IMR-90 (cell line): ENCODE results near the gene CWF19L1. TPM values are rescaled to one million over a fixed set of nuclear protein-coding genes. Genes with fewer than 3 reads are reported as not detected.

Source experiments
- ATAC-seq: fragments of 200-7000 bp; cut with Tn5 transposase; 2 replicates; pipeline ENCODE4 v1.9.1; 2020; ENCODE audit warnings: low read depth, mild to moderate bottlenecking, moderate library complexity
- BruUV-seq: library from RNA; stranded (reverse); fragments of 400-500 nt; replicated peaks from 2 replicates; lab custom pipeline; 2021; lab: Mats Ljungman, UMichigan
- CTCF ChIA-PET: fragments of 300-600 bp; formaldehyde crosslinking; extraction: SDS; loops from one replicate; lab custom pipeline; 2021; ENCODE audit warnings: antibody characterized with exemption; lab: Yijun Ruan, JAX
- POLR2A ChIA-PET: fragments of 300-600 bp; sonication (Branson Sonifier 250); formaldehyde crosslinking; loops from one replicate; lab custom pipeline; 2022; ENCODE audit warnings: antibody characterized with exemption; ENCODE audit not compliant: unreplicated experiment; lab: Charles Lee
- DNase-seq: peaks from one replicate; pipeline ENCODE4 v3.0.0; 2013
- H2AFZ ChIP-seq: replicated peaks from 2 replicates; pipeline ENCODE3; 2013; ENCODE audit warnings: low read length, mild to moderate bottlenecking; ENCODE audit not compliant: poor library complexity
- H2AK5ac ChIP-seq: 2 replicates; pipeline ENCODE4 v1.6.1; 2013; ENCODE audit warnings: low read depth, low read length, inconsistent platforms
- H2AK9ac ChIP-seq: replicated peaks from 2 replicates; pipeline ENCODE3; 2013; ENCODE audit warnings: mild to moderate bottlenecking, low read depth, low read length, moderate library complexity; ENCODE audit not compliant: poor library complexity
- H2BK120ac ChIP-seq: 2 replicates; pipeline ENCODE4 v1.6.1; 2013; ENCODE audit warnings: low read depth, low read length, inconsistent platforms
- H2BK15ac ChIP-seq: 3 replicates; pipeline ENCODE4 v1.6.1; 2013; ENCODE audit warnings: low read depth, low read length, inconsistent platforms
- H2BK20ac ChIP-seq: 2 replicates; pipeline ENCODE4 v1.6.1; 2013; ENCODE audit warnings: low read depth, mild to moderate bottlenecking, inconsistent platforms, low read length, moderate library complexity
- H2BK5ac ChIP-seq: 2 replicates; pipeline ENCODE4 v1.6.1; 2013; ENCODE audit warnings: mild to moderate bottlenecking, low read depth, low read length, inconsistent platforms; ENCODE audit not compliant: poor library complexity, severe bottlenecking
- H3K14ac ChIP-seq: replicated peaks from 2 replicates; pipeline ENCODE4 v1.6.1; 2013; ENCODE audit warnings: low read depth, low read length, inconsistent platforms
- H3K18ac ChIP-seq: 2 replicates; pipeline ENCODE4 v1.6.1; 2013; ENCODE audit warnings: low read depth, low read length, control low read depth
- H3K23ac ChIP-seq: 2 replicates; pipeline ENCODE4 v1.6.1; 2013; ENCODE audit warnings: low read depth, low read length, inconsistent platforms
- H3K27ac ChIP-seq: 2 replicates; pipeline ENCODE4 v1.5.1; 2013; ENCODE audit warnings: mild to moderate bottlenecking, control low read depth, low read length; ENCODE audit not compliant: insufficient read depth
- H3K27me3 ChIP-seq: 2 replicates; pipeline ENCODE4 v1.6.1; 2013; ENCODE audit warnings: low read length; ENCODE audit not compliant: control insufficient read depth, insufficient read depth
- H3K36me3 ChIP-seq: 2 replicates; pipeline ENCODE4 v1.6.1; 2013; ENCODE audit warnings: low read length, mixed read lengths; ENCODE audit not compliant: control insufficient read depth, insufficient read depth
- H3K4ac ChIP-seq: 2 replicates; pipeline ENCODE4 v1.6.1; 2013; ENCODE audit warnings: low read depth, low read length, inconsistent platforms
- H3K4me1 ChIP-seq: 2 replicates; pipeline ENCODE4 v1.6.1; 2013; ENCODE audit warnings: low read length, mixed read lengths; ENCODE audit not compliant: control insufficient read depth, insufficient read depth
- H3K4me2 ChIP-seq: 2 replicates; pipeline ENCODE4 v1.6.1; 2013; ENCODE audit warnings: low read depth, mild to moderate bottlenecking, control low read depth, low read length, moderate library complexity
- H3K4me3 ChIP-seq: 2 replicates; pipeline ENCODE4 v1.5.1; 2013; ENCODE audit warnings: low read depth, mild to moderate bottlenecking, control low read depth, low read length, moderate library complexity; ENCODE audit not compliant: insufficient read depth
- H3K56ac ChIP-seq: 2 replicates; pipeline ENCODE4 v1.6.1; 2013; ENCODE audit warnings: low read length, inconsistent platforms; ENCODE audit not compliant: insufficient read depth; ENCODE audit errors: extremely low read depth
- H3K79me1 ChIP-seq, 2 experiments: 2 replicates each; pipeline ENCODE4 v1.6.1; 2013; ENCODE audit warnings: low read length in 2 of 2, inconsistent platforms in 1 of 2, low read depth in 1 of 2
- H3K9ac ChIP-seq: 2 replicates; pipeline ENCODE4 v1.6.1; 2013; ENCODE audit warnings: low read depth, low read length, control low read depth
- H3K9me1 ChIP-seq: 2 replicates; pipeline ENCODE4 v1.6.1; 2013; ENCODE audit warnings: low read length, inconsistent platforms; ENCODE audit not compliant: insufficient read depth
- H3K9me3 ChIP-seq: 2 replicates; pipeline ENCODE4 v1.6.1; 2013; ENCODE audit warnings: low read length; ENCODE audit not compliant: control insufficient read depth, insufficient read depth
- H4K20me1 ChIP-seq: 2 replicates; pipeline ENCODE4 v1.6.1; 2013; ENCODE audit warnings: low read length, inconsistent platforms; ENCODE audit not compliant: insufficient read depth
- H4K5ac ChIP-seq: 2 replicates; pipeline ENCODE4 v1.6.1; 2013; ENCODE audit warnings: mild to moderate bottlenecking, low read depth, low read length, control low read depth
- H4K8ac ChIP-seq, 2 experiments: 2 replicates each; pipeline ENCODE4 v1.6.1; 2013; ENCODE audit warnings: low read depth in 2 of 2, low read length in 2 of 2, control low read depth in 1 of 2, inconsistent platforms in 1 of 2
- H4K91ac ChIP-seq: 2 replicates; pipeline ENCODE4 v1.6.1; 2013; ENCODE audit warnings: low read depth, low read length, inconsistent platforms; ENCODE audit not compliant: insufficient read depth
- BHLHE40 ChIP-seq: fragments of 150-350 bp; IDR thresholded peaks from 2 replicates; pipeline ENCODE4 v1.6.1; 2016; ENCODE audit warnings: mild to moderate bottlenecking, low read depth, low read length
- CHD1 ChIP-seq: IDR thresholded peaks from 2 replicates; pipeline ENCODE4 v1.6.1; 2012; ENCODE audit warnings: low read depth, low read length, improper control_type of control experiment
- CTCF ChIP-seq: conservative IDR thresholded peaks from 2 replicates; pipeline ENCODE4 v1.5.1; 2012; ENCODE audit warnings: mild to moderate bottlenecking, low read depth, low read length, improper control_type of control experiment
- ELK1 ChIP-seq: fragments of 150-350 bp; IDR thresholded peaks from 2 replicates; pipeline ENCODE4 v1.6.1; 2016; ENCODE audit warnings: low read depth, mild to moderate bottlenecking, low read length, moderate library complexity, borderline replicate concordance
- FOS ChIP-seq: fragments of 150-350 bp; IDR thresholded peaks from 2 replicates; pipeline ENCODE4 v1.6.1; 2016; ENCODE audit warnings: low read depth, low read length
- MAFK ChIP-seq: IDR thresholded peaks from 2 replicates; pipeline ENCODE4 v1.6.1; 2012; ENCODE audit warnings: low read depth, low read length, improper control_type of control experiment
- MAZ ChIP-seq: IDR thresholded peaks from 2 replicates; pipeline ENCODE4 v1.6.1; 2012; ENCODE audit warnings: low read depth, mild to moderate bottlenecking, low read length, improper control_type of control experiment, moderate library complexity, borderline replicate concordance
- MXI1 ChIP-seq: IDR thresholded peaks from 2 replicates; pipeline ENCODE4 v1.6.1; 2012; ENCODE audit warnings: low read depth, mild to moderate bottlenecking, low read length, moderate library complexity, borderline replicate concordance
- POLR2A ChIP-seq: IDR thresholded peaks from 2 replicates; pipeline ENCODE4 v1.6.1; 2012; ENCODE audit warnings: mild to moderate bottlenecking, low read depth, low read length
- RAD21 ChIP-seq: IDR thresholded peaks from 2 replicates; pipeline ENCODE4 v1.6.1; 2012; ENCODE audit warnings: low read length, improper control_type of control experiment
- RCOR1 ChIP-seq: IDR thresholded peaks from 2 replicates; pipeline ENCODE4 v1.6.1; 2012; ENCODE audit warnings: mild to moderate bottlenecking, low read length, improper control_type of control experiment; ENCODE audit not compliant: insufficient replicate concordance
- RFX5 ChIP-seq: IDR thresholded peaks from 2 replicates; pipeline ENCODE4 v1.8.0; 2012; ENCODE audit warnings: low read depth, mild to moderate bottlenecking, low read length, moderate library complexity
- SMC3 ChIP-seq: fragments of 150-350 bp; IDR thresholded peaks from 2 replicates; pipeline ENCODE4 v1.6.1; 2016; ENCODE audit warnings: low read depth, mild to moderate bottlenecking, antibody characterized with exemption, low read length, moderate library complexity
- USF2 ChIP-seq: fragments of 150-350 bp; IDR thresholded peaks from 2 replicates; pipeline ENCODE4 v1.6.1; 2017; ENCODE audit warnings: mild to moderate bottlenecking, antibody characterized with exemption, low read length, low read depth
- WGBS, 2 experiments: methylation state at CpG; one replicate each; pipeline versions ENCODE4 v1.1.5 to v1.1.7; 2013; ENCODE audit warnings: missing lambda C conversion rate in 2 of 2; ENCODE audit not compliant: insufficient read length in 1 of 2; ENCODE audit errors: extremely low coverage in 2 of 2; 5-methylcytosine and 5-hydroxymethylcytosine counted together
- dilution Hi-C: fragments of 300-500 bp; cut with HindIII; formaldehyde crosslinking; loops from one replicate; pipeline ENCODE4 v1.14.3; 2018; ENCODE audit warnings: low sequenced_read_pairs; ENCODE audit not compliant: unreplicated experiment
- in situ Hi-C: fragments of 300-500 bp; cut with MboI; formaldehyde crosslinking; loops from 3 replicates; pipeline ENCODE4 v1.14.3; 2019; ENCODE audit warnings: low sequenced_read_pairs, inconsistent platforms, mixed read lengths
- intact Hi-C: fragments of 100-400 bp; cut with micrococcal nuclease; formaldehyde crosslinking; loops from 2 replicates; pipeline ENCODE4 v1.10.0; 2022
- polyA plus RNA-seq, 3 experiments: library from polyadenylated mRNA; depleted of rRNA; stranded (reverse); fragments of >200 nt; gene quantifications; 2 replicates each; pipeline ENCODE4 v1.2.3, GENCODE V29; 2012; ENCODE audit warnings: low replicate concordance in 1 of 3
- total RNA-seq: library from RNA; depleted of rRNA; stranded (reverse); fragments of >200 nt; gene quantifications from 2 replicates; pipeline ENCODE4 v1.2.3, GENCODE V29; 2012

Gene CWF19L1
- total and polyA plus RNA-seq, 2 of the 4 experiments (the other 2 are of a cell fraction), result 10.2 to 30.8 TPM

GRCh38 chr10:100288196-100288595 is 20.8 kb upstream of the CWF19L1 start:
- intact Hi-C loops, result no loop called here
- Histone ChIP-seq H2AK9ac (no peak overlapping the region), H3K27me3 (peaks cover 17% of the 10 kb centered on the region), H3K56ac (no peak overlapping the region), H3K18ac (no peak overlapping the region), H3K4me1 (peaks cover 3% of the 10 kb centered on the region), H4K5ac (no peak overlapping the region), H2BK15ac (no peak overlapping the region), H3K9me3 (no peaks in the 10 kb centered on the region), H3K9me1 (0 out of 2 replicates have a peak, but pooled peaks cover under 1% of the 10 kb centered on the region), H3K79me1 (peaks cover 8 to 29% of the 10 kb centered on the region in 2 experiments; a peak in 3 of 4 replicates), H2AFZ (no peak overlapping the region), H3K36me3 (0 out of 2 replicates have a peak, but pooled peaks cover 1% of the 10 kb centered on the region), H3K4me2 (no peak overlapping the region), H4K91ac (no peak overlapping the region), H3K27ac (no peak overlapping the region), H2BK20ac (no peak overlapping the region), H3K23ac (no peak overlapping the region), H2BK120ac (no peak overlapping the region), H3K14ac (no peak overlapping the region), H3K9ac (no peak overlapping the region), H4K8ac (no peak overlapping the region), H2BK5ac (no peak overlapping the region), H4K20me1 (0 out of 2 replicates have a peak, but pooled peaks cover 2% of the 10 kb centered on the region), H3K4ac (no peak overlapping the region), H2AK5ac (no peak overlapping the region), H3K4me3 (no peak overlapping the region)
- in situ Hi-C loops, result no loop called here
- ATAC-seq, result no peak
- ChIA-PET CTCF (interaction anchor here (1.6 kb wide), 1 partner anchor 231 kb away, joined by 4 read pairs; no protein-coding TSS in a partner anchor), POLR2A (no interaction called here)
- BruUV-seq, result no TSS peak
- no CpG with 5 or more reads among the region's 5 CpGs for WGBS, 2 experiments
- TF ChIP-seq FOS, result no peak
- TF ChIP-seq MXI1, result no peak
- TF ChIP-seq ELK1, result no peak
- no peak for TF ChIP-seq CTCF
- no peak for TF ChIP-seq RAD21
- no peak for TF ChIP-seq MAZ
- TF ChIP-seq MAFK, result no peak
- TF ChIP-seq USF2, result no peak
- TF ChIP-seq RFX5, result no peak
- TF ChIP-seq POLR2A, result no peak
- no peak for TF ChIP-seq SMC3
- no peak for TF ChIP-seq CHD1
- TF ChIP-seq BHLHE40, result no peak
- TF ChIP-seq RCOR1, result no peak
- no peak for DNase-seq
- dilution Hi-C loops, result no loop called here
